Sigmoid colon (tissue), 4 donors: ENCODE measurements around the gene CDK3.

Experiments
- POLR2A ChIP-seq, 2 donors: fragments of 450-650 bp; IDR thresholded peaks; one replicate each; pipeline ENCODE4 v1.6.1; 2016; ENCODE audit warnings: antibody characterized with exemption in 2 of 2, mild to moderate bottlenecking in 2 of 2, moderate library complexity in 2 of 2
- POLR2AphosphoS5 ChIP-seq, 4 donors: sonication (generic); formaldehyde crosslinking; IDR thresholded peaks; one replicate each; pipeline ENCODE4 v1.6.1; 2017; ENCODE audit warnings: antibody characterized with exemption in 4 of 4
- TF ChIP-seq, protein P1 (sequence below), 4 experiments: fragments of 450-650 bp in 3 of 4; fragments of 200-600 bp in 1 of 4; IDR thresholded peaks; one replicate each; pipeline ENCODE4 v1.5.1; 2016 to 2019; ENCODE audit warnings: antibody characterized with exemption in 4 of 4, mild to moderate bottlenecking in 3 of 4, moderate library complexity in 2 of 4

GRCh38 chr17:76054112-76054476, 53.4 kb downstream of the CDK3 start:
- no peak for TF ChIP-seq POLR2AphosphoS5 (IDR thresholded peaks at IDR 0.05)
- TF ChIP-seq, protein P1, sequence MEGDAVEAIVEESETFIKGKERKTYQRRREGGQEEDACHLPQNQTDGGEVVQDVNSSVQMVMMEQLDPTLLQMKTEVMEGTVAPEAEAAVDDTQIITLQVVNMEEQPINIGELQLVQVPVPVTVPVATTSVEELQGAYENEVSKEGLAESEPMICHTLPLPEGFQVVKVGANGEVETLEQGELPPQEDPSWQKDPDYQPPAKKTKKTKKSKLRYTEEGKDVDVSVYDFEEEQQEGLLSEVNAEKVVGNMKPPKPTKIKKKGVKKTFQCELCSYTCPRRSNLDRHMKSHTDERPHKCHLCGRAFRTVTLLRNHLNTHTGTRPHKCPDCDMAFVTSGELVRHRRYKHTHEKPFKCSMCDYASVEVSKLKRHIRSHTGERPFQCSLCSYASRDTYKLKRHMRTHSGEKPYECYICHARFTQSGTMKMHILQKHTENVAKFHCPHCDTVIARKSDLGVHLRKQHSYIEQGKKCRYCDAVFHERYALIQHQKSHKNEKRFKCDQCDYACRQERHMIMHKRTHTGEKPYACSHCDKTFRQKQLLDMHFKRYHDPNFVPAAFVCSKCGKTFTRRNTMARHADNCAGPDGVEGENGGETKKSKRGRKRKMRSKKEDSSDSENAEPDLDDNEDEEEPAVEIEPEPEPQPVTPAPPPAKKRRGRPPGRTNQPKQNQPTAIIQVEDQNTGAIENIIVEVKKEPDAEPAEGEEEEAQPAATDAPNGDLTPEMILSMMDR (IDR thresholded peaks at IDR 0.05) = no peak
- TF ChIP-seq POLR2A (IDR thresholded peaks at IDR 0.05) = no peak
